Lower leg skin (tissue), 3 donors: ENCODE data around the gene TM9SF4.

ENCODE experiments used
- CTCF ChIP-seq, 3 donors: fragments of 450-650 bp; IDR thresholded peaks; one replicate each; pipeline ENCODE4 v1.5.1; 2016; ENCODE audit warnings: antibody characterized with exemption in 3 of 3, mild to moderate bottlenecking in 3 of 3, moderate library complexity in 2 of 3
- POLR2A ChIP-seq, 2 donors: fragments of 450-650 bp; IDR thresholded peaks; one replicate each; pipeline ENCODE4 v1.6.1; 2016 to 2017; ENCODE audit warnings: antibody characterized with exemption in 2 of 2, mild to moderate bottlenecking in 1 of 2, moderate library complexity in 1 of 2

- TF ChIP-seq CTCF (IDR thresholded peaks at IDR 0.05) (no peak), POLR2A (IDR thresholded peaks at IDR 0.05) (no peak)
These were observed 50.3 kb downstream of the TM9SF4 start for GRCh38 chr20:32159766-32160221.
